Heart left ventricle (tissue), 13 donors: ENCODE data around the gene DCDC2.

Experiments
- CTCF ChIP-seq, 12 donors: fragments of 200-600 bp; sonication (generic) in 4 of 12; IDR thresholded peaks; one replicate each; pipeline versions ENCODE4 v1.5.0 to v1.8.0; 2018 to 2022; ENCODE audit warnings: antibody characterized with exemption in 12 of 12, mild to moderate bottlenecking in 5 of 12
- POLR2A ChIP-seq, 2 donors: fragments of 450-650 bp; IDR thresholded peaks; one replicate each; pipeline ENCODE4 v1.6.1; 2017; ENCODE audit warnings: antibody characterized with exemption in 2 of 2, mild to moderate bottlenecking in 2 of 2, moderate library complexity in 2 of 2
- donor health status: ischemic (EF 13 %, LVEDD 7.1; RV severe dilation, severe dysfunction).
- donor health status: DM: no; HTN: yes; CAD: no.
- donor health status: DM: no; HTN: no; CAD: no.
- donor health status: ischemic (EF 25% LVEDD 6.9; RV normal size, moderate dysfunction).
- donor health status: ischemic (EF 25% LVEDD 5.7; RV mildly dilated, moderate dysfunction).
- donor health status: ischemic (EF 35%, LVEDD 5.7; RV mildly dilated, moderate dysfunction).
- donor health status: nonischemic (EF 11% LVEDD 7.7; RV severe dilation, severe dysfunction).
- donor health status: DM: yes; HTN: yes; CAD: no.
- donor health status: PGD.
- donor health status: ischemic (EF 29% LVEDD 5.4; RV normal size, mild dysfunction).
- donor health status: nonischemic (EF 23%, LVEDD 6.1; RV moderate dilation, normal function).

DNA sequence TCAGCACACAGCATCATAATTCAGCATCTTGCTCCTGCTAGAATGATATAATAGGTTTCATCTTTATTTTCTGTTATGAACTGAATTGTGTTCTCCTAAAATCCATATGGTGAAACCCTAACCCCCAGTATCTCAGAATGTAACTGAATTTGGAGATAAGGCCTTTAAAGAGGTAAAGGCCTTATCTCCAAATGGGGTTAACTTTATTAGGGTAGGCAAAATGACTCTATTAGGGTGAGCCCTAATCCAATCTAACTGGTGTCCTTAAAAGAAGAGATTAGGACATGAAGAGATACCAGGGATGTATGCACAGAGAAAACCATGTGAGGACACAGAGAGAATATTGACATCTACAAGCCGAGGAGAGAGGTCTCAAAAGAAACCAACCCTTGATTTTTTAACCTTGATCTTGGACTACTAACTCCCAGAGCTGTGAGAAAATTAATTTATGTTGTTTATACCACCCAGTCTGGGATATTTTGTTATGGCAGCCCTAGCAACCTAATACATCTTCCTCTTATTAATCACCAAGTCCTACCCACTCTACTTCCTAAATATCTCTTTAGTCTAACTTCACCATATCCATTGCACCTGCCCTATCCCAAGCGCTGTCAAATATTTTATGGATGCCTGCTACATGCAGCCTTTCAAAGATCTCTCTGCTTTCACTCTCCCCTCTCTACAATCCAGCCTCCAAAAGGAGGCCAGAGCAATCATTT is 36.4 kb upstream of the DCDC2 start:
- TF ChIP-seq POLR2A (IDR thresholded peaks at IDR 0.05) (no peak), CTCF (IDR thresholded peaks at IDR 0.05) (no peak)
